Measurements from ENCODE around the gene IGF2R.
A peak's percentile ranks its signal among the peaks of the same experiment; 100 is the strongest.
"Not testable (repeated sequence)": the region's sequence is repeated elsewhere in the genome, so short reads cannot be mapped to it uniquely, and the experiment has no call there.

The IGF2R gene

GRCh38 chr6:159952289-159953005, 16.4 kb upstream of the IGF2R start:
- DNase-seq, result no peak

- peak; percentile 94 for DNase-seq
Observed at GRCh38 chr6:159953091-159953601, 15.7 kb upstream of the IGF2R start.

GRCh38 chr6:159955945-159956361, 12.9 kb upstream of the IGF2R start:
- no peak for DNase-seq

- DNase-seq, result no peak
Observed at GRCh38 chr6:159957071-159957673, 11.7 kb upstream of the IGF2R start.

- DNase-seq, result peak; percentile 95
Observed at GRCh38 chr6:159959165-159959975, 9.5 kb upstream of the IGF2R start.

- DNase-seq, result peak; percentile 66
Observed at GRCh38 chr6:159959976-159960384, 8.9 kb upstream of the IGF2R start.

- DNase-seq, result no peak
Observed at GRCh38 chr6:159960485-159960884, 8.4 kb upstream of the IGF2R start.

- peak; percentile 49 for DNase-seq
Observed at GRCh38 chr6:159961528-159961927, 7.4 kb upstream of the IGF2R start.

GRCh38 chr6:159963111-159963510, 5.8 kb upstream of the IGF2R start:
- DNase-seq, result no peak

GRCh38 chr6:159964046-159964445, 4.8 kb upstream of the IGF2R start:
- DNase-seq, result no peak

GRCh38 chr6:159966339-159966738, 2.5 kb upstream of the IGF2R start:
- peak; percentile 86 for DNase-seq

- DNase-seq, result no peak
Observed at GRCh38 chr6:159966981-159967380, 1.9 kb upstream of the IGF2R start.

- not testable (repeated sequence) for DNase-seq
Observed at GRCh38 chr6:159967621-159968020, 1.3 kb upstream of the IGF2R start.

GRCh38 chr6:159969204-159969912, 476 bp downstream of the IGF2R start:
- DNase-seq, result no peak

GRCh38 chr6:159969921-159970320, 1.0 kb downstream of the IGF2R start:
- DNase-seq, result peak; percentile 48

- no peak for DNase-seq
Observed at GRCh38 chr6:159970659-159971063, 1.8 kb downstream of the IGF2R start.

GRCh38 chr6:159971341-159972178, 2.7 kb downstream of the IGF2R start:
- no peak for DNase-seq

GRCh38 chr6:159972506-159973268, 3.8 kb downstream of the IGF2R start:
- DNase-seq, result no peak

GRCh38 chr6:159973406-159973805, 4.5 kb downstream of the IGF2R start:
- no peak for DNase-seq

- DNase-seq, result peak; percentile 77
Observed at GRCh38 chr6:159973951-159974350, 5.1 kb downstream of the IGF2R start.

- no peak for DNase-seq
Observed at GRCh38 chr6:159974932-159975331, 6.0 kb downstream of the IGF2R start.

Data from MV-4-11 (cell line).